ENCODE data around the gene JSRP1. TPM values are rescaled to one million over a fixed set of nuclear protein-coding genes. Genes with fewer than 3 reads are reported as not detected.

JSRP1 gene
- total and polyA plus RNA-seq, 2 experiments from 2014 or later, result 0.30 to 0.93 TPM

GRCh38 chr19:2245273-2245672 lies 10.9 kb downstream of the JSRP1 start:
- Histone ChIP-seq H3K4me1 (ENCODE audit: insufficient read depth) (peaks cover 39% of the 10 kb centered on the region), H3K27ac (no peak overlapping the region), H3K36me3 (replicated peaks; ENCODE audit: insufficient read depth, low read depth) (no peaks in the 10 kb centered on the region), H3K4me3 (no peak overlapping the region), H4K20me1 (ENCODE audit: insufficient read depth, poor library complexity, severe bottlenecking) (peaks cover 36% of the 10 kb centered on the region), H3K79me2 (peaks cover 52% of the 10 kb centered on the region), H3K27me3 (no peaks in the 10 kb centered on the region), H3K9me3 (ENCODE audit: low read depth) (no peaks in the 10 kb centered on the region), H3K4me2 (no peak overlapping the region), H2AFZ (no peak overlapping the region), H3K9me2 (replicated peaks; ENCODE audit: insufficient read depth) (no peaks in the 10 kb centered on the region)
- no peak for TF ChIP-seq EZH2 (IDR thresholded peaks at IDR 0.05; ENCODE audit: borderline replicate concordance)
- TF ChIP-seq, protein P1, sequence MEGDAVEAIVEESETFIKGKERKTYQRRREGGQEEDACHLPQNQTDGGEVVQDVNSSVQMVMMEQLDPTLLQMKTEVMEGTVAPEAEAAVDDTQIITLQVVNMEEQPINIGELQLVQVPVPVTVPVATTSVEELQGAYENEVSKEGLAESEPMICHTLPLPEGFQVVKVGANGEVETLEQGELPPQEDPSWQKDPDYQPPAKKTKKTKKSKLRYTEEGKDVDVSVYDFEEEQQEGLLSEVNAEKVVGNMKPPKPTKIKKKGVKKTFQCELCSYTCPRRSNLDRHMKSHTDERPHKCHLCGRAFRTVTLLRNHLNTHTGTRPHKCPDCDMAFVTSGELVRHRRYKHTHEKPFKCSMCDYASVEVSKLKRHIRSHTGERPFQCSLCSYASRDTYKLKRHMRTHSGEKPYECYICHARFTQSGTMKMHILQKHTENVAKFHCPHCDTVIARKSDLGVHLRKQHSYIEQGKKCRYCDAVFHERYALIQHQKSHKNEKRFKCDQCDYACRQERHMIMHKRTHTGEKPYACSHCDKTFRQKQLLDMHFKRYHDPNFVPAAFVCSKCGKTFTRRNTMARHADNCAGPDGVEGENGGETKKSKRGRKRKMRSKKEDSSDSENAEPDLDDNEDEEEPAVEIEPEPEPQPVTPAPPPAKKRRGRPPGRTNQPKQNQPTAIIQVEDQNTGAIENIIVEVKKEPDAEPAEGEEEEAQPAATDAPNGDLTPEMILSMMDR (IDR thresholded peaks at IDR 0.05; ENCODE audit: poor library complexity), result no peak
- TF ChIP-seq EZH2phosphoT487 (IDR thresholded peaks at IDR 0.05; ENCODE audit: low read depth, severe bottlenecking, unreplicated experiment), result no peak
- no peak for DNase-seq (ENCODE audit: low spot score)
- 97% methylated on average over 15 of the region's 15 CpGs for WGBS (ENCODE audit: low lambda C conversion rate, missing lambda C conversion rate)

DNA sequence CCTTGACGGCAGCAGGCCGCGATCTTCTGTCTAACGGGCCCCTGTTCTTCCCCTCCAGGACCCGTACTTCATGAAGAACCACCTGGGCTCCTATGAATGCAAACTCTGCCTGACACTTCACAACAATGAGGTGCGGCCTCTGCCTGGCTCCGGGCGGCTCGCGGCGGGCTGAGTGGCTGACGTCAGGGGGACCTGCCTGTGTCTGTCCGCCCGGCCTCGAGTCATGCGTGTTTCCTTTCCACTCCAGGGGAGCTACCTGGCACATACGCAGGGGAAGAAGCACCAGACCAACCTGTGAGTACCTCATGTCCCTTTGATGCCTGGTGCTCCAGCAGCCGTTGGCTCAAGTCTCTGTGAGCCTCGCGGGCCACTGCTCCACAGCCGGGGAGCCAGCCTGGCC lies 11.7 kb downstream of the JSRP1 start:
- H3K27ac ChIP-seq, result peak overlapping the region; percentile 97
- peaks cover 44% of the 10 kb centered on the region for H4K20me1 ChIP-seq (ENCODE audit: insufficient read depth, poor library complexity, severe bottlenecking)
- H3K36me3 ChIP-seq (replicated peaks; ENCODE audit: insufficient read depth, low read depth), result no peaks in the 10 kb centered on the region
- no peak overlapping the region for H3K4me2 ChIP-seq
- H3K79me2 ChIP-seq, result peaks cover 60% of the 10 kb centered on the region
- no peaks in the 10 kb centered on the region for H3K9me3 ChIP-seq (ENCODE audit: low read depth)
- no peaks in the 10 kb centered on the region for H3K27me3 ChIP-seq
- 97% methylated on average over 21 of the region's 21 CpGs for WGBS (ENCODE audit: low lambda C conversion rate, missing lambda C conversion rate)
- TF ChIP-seq EZH2 (IDR thresholded peaks at IDR 0.05; ENCODE audit: borderline replicate concordance) (no peak), EZH2phosphoT487 (IDR thresholded peaks at IDR 0.05; ENCODE audit: low read depth, severe bottlenecking, unreplicated experiment) (no peak)
- TF ChIP-seq, protein P1 (IDR thresholded peaks at IDR 0.05; ENCODE audit: poor library complexity), result no peak
- DNase-seq (ENCODE audit: low spot score), result no peak
- no peaks in the 10 kb centered on the region for H3K9me2 ChIP-seq (replicated peaks; ENCODE audit: insufficient read depth)
- no peak overlapping the region for H2AFZ ChIP-seq
- peaks cover 46% of the 10 kb centered on the region for H3K4me1 ChIP-seq (ENCODE audit: insufficient read depth)
- H3K4me3 ChIP-seq, result no peak overlapping the region

DNA sequence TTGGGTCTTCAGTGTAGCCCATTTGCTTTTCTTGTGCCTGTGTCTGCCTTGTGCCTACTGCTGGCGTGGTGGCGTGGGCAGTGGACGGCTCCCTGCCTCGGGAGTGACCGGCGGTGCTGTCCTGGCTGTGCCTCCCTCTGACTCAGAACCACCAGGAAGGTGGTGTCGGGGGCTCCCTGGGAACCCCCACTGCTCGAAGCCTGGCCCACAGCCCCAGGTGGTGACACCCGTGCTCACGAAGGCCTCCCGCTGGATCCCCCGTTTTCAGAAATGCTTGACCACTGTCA lies 12.1 kb downstream of the JSRP1 start:
- Histone ChIP-seq H2AFZ (no peak overlapping the region), H3K79me2 (peaks cover 64% of the 10 kb centered on the region), H4K20me1 (ENCODE audit: insufficient read depth, poor library complexity, severe bottlenecking) (peaks cover 48% of the 10 kb centered on the region), H3K27ac (peak overlapping the region; percentile 97), H3K36me3 (replicated peaks; ENCODE audit: insufficient read depth, low read depth) (no peaks in the 10 kb centered on the region), H3K9me3 (ENCODE audit: low read depth) (no peaks in the 10 kb centered on the region), H3K27me3 (no peaks in the 10 kb centered on the region), H3K9me2 (replicated peaks; ENCODE audit: insufficient read depth) (no peaks in the 10 kb centered on the region), H3K4me2 (no peak overlapping the region), H3K4me1 (ENCODE audit: insufficient read depth) (peaks cover 46% of the 10 kb centered on the region), H3K4me3 (no peak overlapping the region)
- DNase-seq (ENCODE audit: low spot score), result no peak
- 97% methylated on average over 12 of the region's 12 CpGs for WGBS (ENCODE audit: low lambda C conversion rate, missing lambda C conversion rate)
- TF ChIP-seq, protein P1 (IDR thresholded peaks at IDR 0.05; ENCODE audit: poor library complexity), result no peak
- TF ChIP-seq EZH2 (IDR thresholded peaks at IDR 0.05; ENCODE audit: borderline replicate concordance), result no peak
- TF ChIP-seq EZH2phosphoT487 (IDR thresholded peaks at IDR 0.05; ENCODE audit: low read depth, severe bottlenecking, unreplicated experiment), result no peak

Measured in hepatocyte (in vitro differentiated cells).